Panc1 (cell line): ENCODE results near the gene CAMK2A. TPM values are rescaled to one million over a fixed set of nuclear protein-coding genes. Genes with fewer than 3 reads are reported as not detected.

ENCODE experiments used
- ATAC-seq: fragments of 200-7000 bp; cut with Tn5 transposase; 2 replicates; pipeline ENCODE4 v1.9.1; 2020; ENCODE audit warnings: mild to moderate bottlenecking, moderate library complexity
- BruUV-seq: library from RNA; stranded (reverse); fragments of 400-500 nt; replicated peaks from 2 replicates; lab custom pipeline; 2021; lab: Mats Ljungman, UMichigan
- CTCF ChIA-PET: fragments of 300-600 bp; sonication (Branson Sonifier 250); formaldehyde crosslinking; loops from one replicate; lab custom pipeline; 2022; ENCODE audit warnings: antibody characterized with exemption; lab: Charles Lee
- POLR2A ChIA-PET: fragments of 300-600 bp; sonication (Branson Sonifier 250); formaldehyde crosslinking; loops from one replicate; lab custom pipeline; 2022; ENCODE audit warnings: antibody characterized with exemption; lab: Charles Lee
- DNase-seq: peaks from one replicate; pipeline ENCODE4 v3.0.0-alpha.2; 2010; ENCODE audit warnings: low read depth, low spot score
- H3K27ac ChIP-seq: 2 replicates; pipeline ENCODE4 v1.5.1; 2011; ENCODE audit warnings: mild to moderate bottlenecking, low read length, inconsistent platforms
- H3K27me3 ChIP-seq: fragments of 200-500 bp; sonication (Bioruptor generic); 2 replicates; pipeline ENCODE4 v1.6.0; 2014; ENCODE audit warnings: low read length, inconsistent platforms; ENCODE audit not compliant: control insufficient read depth, insufficient read depth
- H3K36me3 ChIP-seq: fragments of 200-500 bp; sonication (Bioruptor generic); 2 replicates; pipeline ENCODE4 v1.5.1; 2014; ENCODE audit warnings: inconsistent platforms, mild to moderate bottlenecking, low read length, moderate library complexity; ENCODE audit not compliant: control insufficient read depth, insufficient read depth
- H3K4me1 ChIP-seq: 2 replicates; pipeline ENCODE4 v1.5.1; 2011; ENCODE audit warnings: inconsistent platforms, mild to moderate bottlenecking, low read length, moderate library complexity; ENCODE audit not compliant: control insufficient read depth, insufficient read depth
- H3K4me3 ChIP-seq, 2 experiments: 2 replicates each; pipeline ENCODE4 v1.5.1; 2011 to 2012; ENCODE audit warnings: low read depth in 2 of 2, low read length in 2 of 2, mild to moderate bottlenecking in 2 of 2, inconsistent platforms in 1 of 2, moderate library complexity in 1 of 2
- H3K9me3 ChIP-seq: fragments of 200-500 bp; sonication (Bioruptor generic); 2 replicates; pipeline ENCODE4 v1.5.1; 2014; ENCODE audit warnings: low read depth, mild to moderate bottlenecking, inconsistent platforms, low read length, moderate library complexity; ENCODE audit not compliant: control insufficient read depth, insufficient read depth
- POLR2AphosphoS5 ChIP-seq: IDR thresholded peaks from 2 replicates; pipeline ENCODE4 v1.6.1; 2012; ENCODE audit warnings: mild to moderate bottlenecking, low read depth, low read length, moderate library complexity
- SIN3A ChIP-seq: IDR thresholded peaks from 2 replicates; pipeline ENCODE4 v1.6.1; 2012; ENCODE audit warnings: low read depth, mild to moderate bottlenecking, low read length, moderate library complexity, borderline replicate concordance; ENCODE audit not compliant: insufficient read depth
- TCF7L2 ChIP-seq: IDR thresholded peaks from 2 replicates; pipeline ENCODE4 v1.6.1; 2011; ENCODE audit warnings: mild to moderate bottlenecking, low read depth, low read length, inconsistent platforms
- in situ Hi-C: cut with HindIII; loops from 2 replicates; pipeline ENCODE4 v1.10.0; 2016; ENCODE audit warnings: low sequenced_read_pairs, low pct_unique_long_range_greater_than_20kb
- intact Hi-C: fragments of 100-400 bp; cut with micrococcal nuclease; formaldehyde crosslinking; loops from one replicate; pipeline ENCODE4 v1.10.0; 2022; ENCODE audit not compliant: unreplicated experiment
- total RNA-seq: library from RNA; stranded (reverse); gene quantifications from one replicate; pipeline ENCODE4 v1.2.1, GENCODE V29; 2021; ENCODE audit not compliant: unreplicated experiment
- TF ChIP-seq, protein P1 (sequence below), 2 experiments: IDR thresholded peaks; 2 replicates each; pipeline ENCODE4 v1.6.1; 2011 to 2012; ENCODE audit warnings: low read depth in 2 of 2, control low read depth in 1 of 2, low read length in 1 of 2, mild to moderate bottlenecking in 1 of 2, moderate library complexity in 1 of 2; ENCODE audit not compliant: insufficient read depth in 1 of 2
- TF ChIP-seq, protein P2 (sequence below): fragments of 450-650 bp; IDR thresholded peaks from 2 replicates; pipeline ENCODE4 v1.5.1; 2017; ENCODE audit warnings: mild to moderate bottlenecking

Gene CAMK2A
- total RNA-seq, 1 experiment from 2014 or later: 0.51 TPM

DNA sequence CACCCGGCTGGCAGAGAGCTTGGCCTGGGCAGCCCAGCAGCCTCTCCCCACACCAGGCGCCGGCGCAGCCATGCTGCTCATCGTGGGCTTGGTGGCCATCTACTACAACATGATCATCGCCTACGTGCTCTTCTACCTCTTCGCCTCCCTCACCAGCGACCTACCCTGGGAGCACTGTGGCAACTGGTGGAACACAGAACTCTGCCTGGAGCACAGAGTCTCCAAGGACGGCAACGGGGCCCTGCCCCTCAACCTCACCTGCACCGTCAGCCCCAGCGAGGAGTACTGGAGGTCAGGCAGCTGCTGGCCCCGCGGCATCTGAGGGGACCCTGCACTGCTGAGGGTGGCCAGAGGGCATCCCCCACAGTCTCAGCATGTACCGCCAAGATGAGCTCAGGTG is 92.6 kb downstream of the CAMK2A start:
- POLR2A ChIA-PET: no interaction called here
- intact Hi-C loops (no loop called here), in situ Hi-C loops (no loop called here)
- H3K36me3 ChIP-seq: no peaks in the 10 kb centered on the region
- DNase-seq: no peak
- H3K27me3 ChIP-seq: peaks cover 3% of the 10 kb centered on the region; the same call in 1 of the 2 replicates
- H3K27ac ChIP-seq: no peak overlapping the region
- BruUV-seq: no TSS peak
- no peaks in the 10 kb centered on the region for H3K9me3 ChIP-seq
- TF ChIP-seq SIN3A (no peak), POLR2AphosphoS5 (no peak), TCF7L2 (no peak)
- TF ChIP-seq, protein P1, sequence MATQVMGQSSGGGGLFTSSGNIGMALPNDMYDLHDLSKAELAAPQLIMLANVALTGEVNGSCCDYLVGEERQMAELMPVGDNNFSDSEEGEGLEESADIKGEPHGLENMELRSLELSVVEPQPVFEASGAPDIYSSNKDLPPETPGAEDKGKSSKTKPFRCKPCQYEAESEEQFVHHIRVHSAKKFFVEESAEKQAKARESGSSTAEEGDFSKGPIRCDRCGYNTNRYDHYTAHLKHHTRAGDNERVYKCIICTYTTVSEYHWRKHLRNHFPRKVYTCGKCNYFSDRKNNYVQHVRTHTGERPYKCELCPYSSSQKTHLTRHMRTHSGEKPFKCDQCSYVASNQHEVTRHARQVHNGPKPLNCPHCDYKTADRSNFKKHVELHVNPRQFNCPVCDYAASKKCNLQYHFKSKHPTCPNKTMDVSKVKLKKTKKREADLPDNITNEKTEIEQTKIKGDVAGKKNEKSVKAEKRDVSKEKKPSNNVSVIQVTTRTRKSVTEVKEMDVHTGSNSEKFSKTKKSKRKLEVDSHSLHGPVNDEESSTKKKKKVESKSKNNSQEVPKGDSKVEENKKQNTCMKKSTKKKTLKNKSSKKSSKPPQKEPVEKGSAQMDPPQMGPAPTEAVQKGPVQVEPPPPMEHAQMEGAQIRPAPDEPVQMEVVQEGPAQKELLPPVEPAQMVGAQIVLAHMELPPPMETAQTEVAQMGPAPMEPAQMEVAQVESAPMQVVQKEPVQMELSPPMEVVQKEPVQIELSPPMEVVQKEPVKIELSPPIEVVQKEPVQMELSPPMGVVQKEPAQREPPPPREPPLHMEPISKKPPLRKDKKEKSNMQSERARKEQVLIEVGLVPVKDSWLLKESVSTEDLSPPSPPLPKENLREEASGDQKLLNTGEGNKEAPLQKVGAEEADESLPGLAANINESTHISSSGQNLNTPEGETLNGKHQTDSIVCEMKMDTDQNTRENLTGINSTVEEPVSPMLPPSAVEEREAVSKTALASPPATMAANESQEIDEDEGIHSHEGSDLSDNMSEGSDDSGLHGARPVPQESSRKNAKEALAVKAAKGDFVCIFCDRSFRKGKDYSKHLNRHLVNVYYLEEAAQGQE (IDR thresholded peaks at IDR 0.05; ENCODE audit: insufficient read depth in 1 of 2, low read depth in 2 of 2, low read length in 1 of 2): no peak
- TF ChIP-seq, protein P2, sequence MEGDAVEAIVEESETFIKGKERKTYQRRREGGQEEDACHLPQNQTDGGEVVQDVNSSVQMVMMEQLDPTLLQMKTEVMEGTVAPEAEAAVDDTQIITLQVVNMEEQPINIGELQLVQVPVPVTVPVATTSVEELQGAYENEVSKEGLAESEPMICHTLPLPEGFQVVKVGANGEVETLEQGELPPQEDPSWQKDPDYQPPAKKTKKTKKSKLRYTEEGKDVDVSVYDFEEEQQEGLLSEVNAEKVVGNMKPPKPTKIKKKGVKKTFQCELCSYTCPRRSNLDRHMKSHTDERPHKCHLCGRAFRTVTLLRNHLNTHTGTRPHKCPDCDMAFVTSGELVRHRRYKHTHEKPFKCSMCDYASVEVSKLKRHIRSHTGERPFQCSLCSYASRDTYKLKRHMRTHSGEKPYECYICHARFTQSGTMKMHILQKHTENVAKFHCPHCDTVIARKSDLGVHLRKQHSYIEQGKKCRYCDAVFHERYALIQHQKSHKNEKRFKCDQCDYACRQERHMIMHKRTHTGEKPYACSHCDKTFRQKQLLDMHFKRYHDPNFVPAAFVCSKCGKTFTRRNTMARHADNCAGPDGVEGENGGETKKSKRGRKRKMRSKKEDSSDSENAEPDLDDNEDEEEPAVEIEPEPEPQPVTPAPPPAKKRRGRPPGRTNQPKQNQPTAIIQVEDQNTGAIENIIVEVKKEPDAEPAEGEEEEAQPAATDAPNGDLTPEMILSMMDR: no peak
- ATAC-seq: no peak
- H3K4me1 ChIP-seq: no peaks in the 10 kb centered on the region
- CTCF ChIA-PET: no interaction called here
- H3K4me3 ChIP-seq: no peak overlapping the region

DNA sequence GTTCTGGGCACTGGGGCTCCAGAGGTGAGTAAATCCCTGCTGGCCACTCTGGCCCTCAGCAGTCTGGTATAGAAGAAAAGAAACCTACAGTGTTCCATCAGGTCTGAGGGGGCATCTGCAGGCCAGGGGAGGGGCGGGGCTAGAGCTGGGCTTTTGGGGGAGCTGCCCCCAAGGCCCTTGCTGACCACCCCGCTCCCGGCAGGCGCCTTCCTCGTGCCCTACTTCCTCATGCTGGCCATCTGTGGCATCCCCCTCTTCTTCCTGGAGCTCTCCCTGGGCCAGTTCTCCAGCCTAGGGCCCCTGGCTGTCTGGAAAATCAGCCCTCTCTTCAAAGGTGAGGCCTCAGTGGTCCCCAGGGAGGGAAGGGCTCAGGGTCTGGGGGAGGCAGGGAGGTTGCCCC is 93.1 kb downstream of the CAMK2A start:
- Histone ChIP-seq H3K27ac (no peak overlapping the region), H3K9me3 (no peaks in the 10 kb centered on the region), H3K4me3 (no peak overlapping the region), H3K4me1 (no peaks in the 10 kb centered on the region), H3K36me3 (no peaks in the 10 kb centered on the region), H3K27me3 (0 out of 2 replicates have a peak, but pooled peaks cover 3% of the 10 kb centered on the region)
- TF ChIP-seq TCF7L2: no peak
- TF ChIP-seq, protein P2: no peak
- TF ChIP-seq SIN3A: no peak
- TF ChIP-seq POLR2AphosphoS5: no peak
- TF ChIP-seq, protein P1 (IDR thresholded peaks at IDR 0.05; ENCODE audit: insufficient read depth in 1 of 2, low read depth in 2 of 2, low read length in 1 of 2): no peak
- no peak for DNase-seq
- CTCF ChIA-PET: no interaction called here
- intact Hi-C loops: no loop called here
- POLR2A ChIA-PET: no interaction called here
- no TSS peak for BruUV-seq
- in situ Hi-C loops: no loop called here
- no peak for ATAC-seq
